Activated CD8-positive, alpha-beta T cell treated with anti-CD3 and anti-CD28 coated beads for 36 hours (primary cell): ENCODE data around the gene SAFB. TPM values are rescaled to one million over a fixed set of nuclear protein-coding genes. Genes with fewer than 3 reads are reported as not detected.

Source experiments
- ATAC-seq: fragments of 200-7000 bp; cut with Tn5 transposase; one replicate; pipeline ENCODE4 v1.10.0; 2021; ENCODE audit warnings: mild to moderate bottlenecking, moderate library complexity
- CTCF ChIA-PET: fragments of 350-600 bp; sonication (Branson Sonifier 250); formaldehyde crosslinking; loops from one replicate; lab custom pipeline; 2021; ENCODE audit warnings: antibody characterized with exemption; lab: Charles Lee
- POLR2A ChIA-PET: fragments of 350-600 bp; sonication (Branson Sonifier 250); formaldehyde crosslinking; loops from one replicate; lab custom pipeline; 2021; ENCODE audit warnings: antibody characterized with exemption; lab: Charles Lee
- DNase-seq: peaks from one replicate; pipeline ENCODE4 v3.0.0-alpha.2; 2020
- H3K27ac Mint-ChIP-seq: one replicate; pipeline ENCODE4 v1.8.0; 2021; ENCODE audit warnings: mild to moderate bottlenecking, mixed read lengths
- H3K27me3 Mint-ChIP-seq: one replicate; pipeline ENCODE4 v1.8.0; 2021; ENCODE audit warnings: mixed read lengths
- H3K36me3 Mint-ChIP-seq: one replicate; pipeline ENCODE4 v1.8.0; 2021; ENCODE audit warnings: low read depth, mixed read lengths
- H3K4me1 Mint-ChIP-seq: one replicate; pipeline ENCODE4 v1.8.0; 2021; ENCODE audit warnings: low read depth, mixed read lengths
- H3K4me3 Mint-ChIP-seq: one replicate; pipeline ENCODE4 v1.8.0; 2021; ENCODE audit warnings: mild to moderate bottlenecking, moderate library complexity, mixed read lengths
- H3K9me3 Mint-ChIP-seq: one replicate; pipeline ENCODE4 v1.8.0; 2021; ENCODE audit warnings: mixed read lengths
- intact Hi-C: fragments of 100-400 bp; cut with micrococcal nuclease; formaldehyde crosslinking; loops from one replicate; pipeline ENCODE4 v1.10.0; 2022
- total RNA-seq, 2 experiments: library from RNA; stranded (reverse); gene quantifications; one replicate each; pipeline ENCODE4 v1.2.3, GENCODE V29; 2021
- TF ChIP-seq, protein P1 (sequence below): fragments of 200-600 bp; IDR thresholded peaks from one replicate; pipeline ENCODE4 v1.8.0; 2022; ENCODE audit warnings: antibody characterized with exemption, mild to moderate bottlenecking

SAFB gene
- total RNA-seq, 2 experiments from 2014 or later: 124 to 132 TPM

GRCh38 chr19:5590865-5591154, 32.1 kb upstream of the SAFB start:
- Mint-ChIP-seq H3K4me1 (peaks cover 15% of the 10 kb centered on the region), H3K36me3 (peaks cover 61% of the 10 kb centered on the region), H3K27me3 (no peaks in the 10 kb centered on the region), H3K27ac (no peak overlapping the region), H3K4me3 (no peak overlapping the region), H3K9me3 (no peaks in the 10 kb centered on the region)
- no peak for DNase-seq
- intact Hi-C loops: no loop called here
- POLR2A ChIA-PET: no interaction called here
- CTCF ChIA-PET: no interaction called here
- ATAC-seq: no peak
- TF ChIP-seq, protein P1, sequence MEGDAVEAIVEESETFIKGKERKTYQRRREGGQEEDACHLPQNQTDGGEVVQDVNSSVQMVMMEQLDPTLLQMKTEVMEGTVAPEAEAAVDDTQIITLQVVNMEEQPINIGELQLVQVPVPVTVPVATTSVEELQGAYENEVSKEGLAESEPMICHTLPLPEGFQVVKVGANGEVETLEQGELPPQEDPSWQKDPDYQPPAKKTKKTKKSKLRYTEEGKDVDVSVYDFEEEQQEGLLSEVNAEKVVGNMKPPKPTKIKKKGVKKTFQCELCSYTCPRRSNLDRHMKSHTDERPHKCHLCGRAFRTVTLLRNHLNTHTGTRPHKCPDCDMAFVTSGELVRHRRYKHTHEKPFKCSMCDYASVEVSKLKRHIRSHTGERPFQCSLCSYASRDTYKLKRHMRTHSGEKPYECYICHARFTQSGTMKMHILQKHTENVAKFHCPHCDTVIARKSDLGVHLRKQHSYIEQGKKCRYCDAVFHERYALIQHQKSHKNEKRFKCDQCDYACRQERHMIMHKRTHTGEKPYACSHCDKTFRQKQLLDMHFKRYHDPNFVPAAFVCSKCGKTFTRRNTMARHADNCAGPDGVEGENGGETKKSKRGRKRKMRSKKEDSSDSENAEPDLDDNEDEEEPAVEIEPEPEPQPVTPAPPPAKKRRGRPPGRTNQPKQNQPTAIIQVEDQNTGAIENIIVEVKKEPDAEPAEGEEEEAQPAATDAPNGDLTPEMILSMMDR: no peak

DNA sequence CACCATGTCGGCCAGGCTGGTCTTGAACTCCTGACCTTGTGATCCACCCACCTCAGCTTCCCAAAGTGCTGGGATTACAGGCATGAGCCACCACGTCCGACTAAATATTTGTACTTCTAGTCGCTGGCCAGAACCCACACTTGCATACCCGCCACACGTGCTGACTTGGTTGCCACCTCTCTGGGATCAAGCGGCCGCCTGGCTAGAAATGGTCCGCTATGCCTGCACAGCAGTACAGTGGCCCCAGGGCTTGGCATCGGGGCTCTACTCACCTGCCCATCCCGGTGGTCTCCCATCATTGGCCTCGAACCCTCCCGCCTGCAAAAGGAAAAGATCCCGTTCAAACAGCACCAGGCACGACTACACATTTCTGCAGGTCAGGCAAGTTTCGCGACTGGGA, 31.4 kb upstream of the SAFB start:
- intact Hi-C loops: no loop called here
- H3K4me3 Mint-ChIP-seq: no peak overlapping the region
- ChIA-PET POLR2A (no interaction called here), CTCF (no interaction called here)
- DNase-seq (no peak), ATAC-seq (no peak)
- TF ChIP-seq, protein P1: no peak
- peaks cover 10% of the 10 kb centered on the region for H3K4me1 Mint-ChIP-seq
- H3K27ac Mint-ChIP-seq: no peak overlapping the region
- H3K27me3 Mint-ChIP-seq: no peaks in the 10 kb centered on the region
- peaks cover 61% of the 10 kb centered on the region for H3K36me3 Mint-ChIP-seq
- no peaks in the 10 kb centered on the region for H3K9me3 Mint-ChIP-seq

GRCh38 chr19:5592531-5593342, 30.1 kb upstream of the SAFB start:
- POLR2A ChIA-PET: no interaction called here
- Mint-ChIP-seq H3K36me3 (peaks cover 60% of the 10 kb centered on the region), H3K27ac (no peak overlapping the region), H3K4me3 (no peak overlapping the region), H3K4me1 (peaks cover 2% of the 10 kb centered on the region), H3K9me3 (no peaks in the 10 kb centered on the region), H3K27me3 (no peaks in the 10 kb centered on the region)
- TF ChIP-seq, protein P1: no peak
- no peak for DNase-seq
- ATAC-seq: no peak
- CTCF ChIA-PET: interaction anchor here (0.7 to 1.3 kb wide), 2 partner anchors 12 to 79 kb away, joined by 3 read pairs; no protein-coding TSS in a partner anchor
- intact Hi-C loops: no loop called here

- ATAC-seq: no peak
- ChIA-PET CTCF (interaction anchor here (1.3 kb wide), 1 partner anchor 13 kb away, joined by 3 read pairs; no protein-coding TSS in a partner anchor), POLR2A (interaction anchor here (1.6 kb wide), 1 partner anchor 10 kb away, joined by 4 read pairs; no protein-coding TSS in a partner anchor)
- no peaks in the 10 kb centered on the region for H3K27me3 Mint-ChIP-seq
- no peak overlapping the region for H3K4me3 Mint-ChIP-seq
- peaks cover 55% of the 10 kb centered on the region for H3K36me3 Mint-ChIP-seq
- peaks cover 2% of the 10 kb centered on the region for H3K4me1 Mint-ChIP-seq
- H3K27ac Mint-ChIP-seq: no peak overlapping the region
- TF ChIP-seq, protein P1: no peak
- intact Hi-C loops: no loop called here
- H3K9me3 Mint-ChIP-seq: no peaks in the 10 kb centered on the region
- DNase-seq: no peak
These were observed 29.3 kb upstream of the SAFB start for GRCh38 chr19:5593343-5594255.
